GM12875 (cell line): ENCODE results near the gene E4F1.

Experiments
- H3K4me3 ChIP-seq: one replicate; pipeline ENCODE4 v1.5.1; 2011; ENCODE audit warnings: low read depth, low read length, control low read depth
- CTCF ChIP-seq: IDR thresholded peaks from 2 replicates; pipeline ENCODE4 v1.5.1; 2011; ENCODE audit warnings: low read depth, mild to moderate bottlenecking, control low read depth, inconsistent platforms, low read length, moderate library complexity, borderline replicate concordance; ENCODE audit not compliant: insufficient read depth

The E4F1 gene

GRCh38 chr16:2206780-2207433, 16.5 kb upstream of the E4F1 start:
- H3K4me3 ChIP-seq, result no peak overlapping the region
- no peak for TF ChIP-seq CTCF

DNA sequence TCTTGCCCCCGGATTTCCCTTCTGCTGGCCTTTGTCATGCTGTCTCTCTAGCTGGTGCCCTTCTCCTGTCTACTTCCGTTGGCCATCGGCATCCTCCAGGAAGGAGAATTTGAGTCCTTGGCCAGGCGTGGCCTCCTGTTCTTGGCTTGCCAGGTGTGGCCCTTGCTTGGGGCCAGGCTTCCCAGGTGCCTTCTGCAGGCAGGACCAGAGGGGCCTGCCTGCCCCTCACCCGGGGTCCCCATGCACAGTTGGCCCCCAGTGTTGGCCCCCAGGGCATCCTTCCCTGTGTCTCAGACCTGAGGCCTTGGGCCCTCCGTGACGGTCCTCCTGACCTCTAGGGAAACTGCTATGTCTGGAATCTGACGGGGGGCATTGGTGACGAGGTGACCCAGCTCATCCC, 15.5 kb upstream of the E4F1 start:
- TF ChIP-seq CTCF, result no peak
- no peak overlapping the region for H3K4me3 ChIP-seq

- no peak for TF ChIP-seq CTCF
- no peak overlapping the region for H3K4me3 ChIP-seq
These were observed 15.1 kb upstream of the E4F1 start for GRCh38 chr16:2208308-2208707.

- no peak for TF ChIP-seq CTCF
- H3K4me3 ChIP-seq, result no peak overlapping the region
These were observed 14.6 kb upstream of the E4F1 start for GRCh38 chr16:2208772-2209171.

DNA sequence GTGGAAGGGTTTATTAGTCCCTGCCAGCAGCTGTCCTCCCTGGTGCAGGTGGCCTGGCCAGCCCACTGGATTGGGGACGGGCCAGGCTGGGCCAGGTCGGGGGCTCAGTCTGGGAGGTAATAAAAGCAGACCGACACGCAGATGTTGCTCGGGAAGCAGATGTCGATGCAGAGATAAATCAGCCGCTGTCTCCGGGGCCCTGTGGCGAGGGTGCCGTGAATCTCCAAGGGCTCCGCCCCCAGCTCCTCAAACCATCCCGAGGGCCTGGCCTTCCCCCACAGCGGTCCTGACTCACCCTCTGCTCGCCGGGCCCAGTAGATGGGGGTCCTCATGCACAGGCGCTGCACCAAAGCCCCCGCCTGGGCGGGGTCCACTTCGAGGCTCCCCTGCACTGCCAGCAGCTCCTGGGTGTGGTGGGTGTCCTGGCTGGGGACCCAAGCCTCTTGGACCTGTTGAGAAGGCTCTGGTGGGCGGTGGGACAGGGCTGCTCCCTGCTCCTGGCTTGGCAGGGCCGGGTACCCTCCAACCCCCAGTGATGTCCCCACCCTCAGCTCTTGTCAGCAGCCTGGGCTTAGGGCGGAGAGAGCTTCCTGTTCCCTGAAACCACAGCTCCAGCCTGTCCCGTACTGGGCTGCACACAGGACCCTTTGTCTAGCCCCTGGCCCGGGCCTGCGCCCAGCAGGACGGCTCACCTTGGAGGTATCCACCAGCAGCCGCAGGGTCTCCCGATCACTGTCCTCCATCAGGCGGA, 14.0 kb upstream of the E4F1 start:
- no peak overlapping the region for H3K4me3 ChIP-seq
- no peak for TF ChIP-seq CTCF

DNA sequence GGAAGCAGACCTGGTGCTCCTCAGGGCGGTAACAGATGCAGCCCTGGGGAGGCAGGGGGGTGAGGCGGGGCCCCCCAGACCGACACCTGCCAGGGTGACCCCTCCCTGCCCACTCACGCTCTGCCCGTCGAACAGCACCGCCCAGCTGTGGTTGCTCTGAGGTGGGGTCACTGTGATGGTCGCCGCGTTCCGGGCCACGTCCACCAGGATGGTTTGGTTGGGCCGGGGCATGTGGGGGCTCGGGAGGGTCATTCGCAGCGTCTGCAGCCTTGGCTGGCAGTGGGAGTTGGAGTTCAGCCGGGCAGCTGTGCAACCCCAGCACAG, 13.4 kb upstream of the E4F1 start:
- TF ChIP-seq CTCF, result no peak
- H3K4me3 ChIP-seq, result no peak overlapping the region
